SU-DHL-6 (cell line): ENCODE data around the gene DRC1.

Experiments used
- H2AFZ ChIP-seq: fragments of 200-600 bp; sonication (generic); 2 replicates; pipeline ENCODE4 v1.6.1; 2014; ENCODE audit warnings: low read depth, mild to moderate bottlenecking, moderate library complexity, mixed read lengths, antibody characterized with exemption, low read length; ENCODE audit not compliant: severe bottlenecking
- H3F3A ChIP-seq: fragments of 200-600 bp; shearing (Covaris generic); 2 replicates; pipeline ENCODE4 v1.6.0; 2016; ENCODE audit warnings: antibody characterized with exemption, mild to moderate bottlenecking; ENCODE audit not compliant: insufficient read depth
- H3K27ac ChIP-seq: fragments of 200-600 bp; sonication (generic); 2 replicates; pipeline ENCODE4 v1.5.1; 2016; ENCODE audit warnings: low read depth, mild to moderate bottlenecking, low read length, moderate library complexity, mixed read lengths
- H3K27me3 ChIP-seq: fragments of 200-600 bp; sonication (generic), shearing (Covaris generic); 2 replicates; pipeline ENCODE4 v1.6.0; 2014; ENCODE audit warnings: mild to moderate bottlenecking, low read length
- H3K36me3 ChIP-seq: fragments of 200-600 bp; sonication (generic); 2 replicates; pipeline ENCODE4 v1.6.1; 2014; ENCODE audit warnings: mild to moderate bottlenecking, low read length, mixed read lengths
- H3K4me2 ChIP-seq: fragments of 300-600, 200-600 bp; shearing (Covaris generic), sonication (generic); 2 replicates; pipeline ENCODE4 v1.6.0; 2014; ENCODE audit warnings: low read length, low read depth, mild to moderate bottlenecking; ENCODE audit not compliant: poor library complexity, severe bottlenecking
- H3K4me3 ChIP-seq: fragments of 200-600 bp; sonication (generic); 2 replicates; pipeline ENCODE4 v1.5.1; 2014; ENCODE audit warnings: antibody characterized with exemption, low read length, mild to moderate bottlenecking, mixed read lengths; ENCODE audit not compliant: insufficient read depth, poor library complexity, severe bottlenecking
- H3K79me2 ChIP-seq: fragments of 200-600 bp; sonication (generic); 2 replicates; pipeline ENCODE4 v1.6.1; 2014; ENCODE audit warnings: mild to moderate bottlenecking, low read length, moderate library complexity; ENCODE audit not compliant: insufficient read depth
- H3K9ac ChIP-seq: fragments of 200-600 bp; sonication (generic); 2 replicates; pipeline ENCODE4 v1.7.0; 2014; ENCODE audit warnings: mild to moderate bottlenecking, low read length
- H3K9me2 ChIP-seq: fragments of 200-600 bp; sonication (generic); replicated peaks from 2 replicates; pipeline ENCODE4 v1.6.1; 2014; ENCODE audit warnings: low read length; ENCODE audit not compliant: insufficient read depth
- H3K9me3 ChIP-seq: fragments of 200-600 bp; sonication (generic); 2 replicates; pipeline ENCODE4 v1.6.1; 2014; ENCODE audit warnings: low read length, mixed read lengths; ENCODE audit not compliant: insufficient read depth
- H4K20me1 ChIP-seq: fragments of 200-600 bp; sonication (generic); 2 replicates; pipeline ENCODE4 v1.6.1; 2014; ENCODE audit warnings: low read depth, mild to moderate bottlenecking, antibody characterized with exemption, low read length, moderate library complexity, mixed read lengths
- CTCF ChIP-seq: fragments of 200-600 bp; sonication (generic); IDR thresholded peaks from one replicate; pipeline ENCODE4 v1.5.1; 2017; ENCODE audit warnings: antibody characterized with exemption, mild to moderate bottlenecking, low read length, moderate library complexity; ENCODE audit not compliant: insufficient read depth, poor library complexity, severe bottlenecking
- EZH2phosphoT487 ChIP-seq: fragments of 200-600 bp; sonication (generic), shearing (Covaris generic); conservative IDR thresholded peaks from 2 replicates; pipeline ENCODE4 v1.6.1; 2018; ENCODE audit warnings: mild to moderate bottlenecking, antibody characterized with exemption, low read length, moderate library complexity, mixed read lengths

DRC1 gene

GRCh38 chr2:26394694-26395093 is 7.0 kb upstream of the DRC1 start:
- H3K9me2 ChIP-seq: no peaks in the 10 kb centered on the region
- H2AFZ ChIP-seq: no peak overlapping the region
- H3K27me3 ChIP-seq: no peaks in the 10 kb centered on the region
- H3K27ac ChIP-seq: no peak overlapping the region
- H3K4me2 ChIP-seq: no peak overlapping the region
- no peaks in the 10 kb centered on the region for H3K79me2 ChIP-seq
- no peak overlapping the region for H3K4me3 ChIP-seq
- no peaks in the 10 kb centered on the region; the same call in 1 of the 2 replicates for H3F3A ChIP-seq
- no peaks in the 10 kb centered on the region for H3K9me3 ChIP-seq
- no peaks in the 10 kb centered on the region for H4K20me1 ChIP-seq
- peaks cover 14% of the 10 kb centered on the region; the same call in 1 of the 2 replicates for H3K36me3 ChIP-seq
- H3K9ac ChIP-seq: no peak overlapping the region
- no peak for TF ChIP-seq CTCF
- no peak for TF ChIP-seq EZH2phosphoT487

GRCh38 chr2:26395394-26395793 is 6.3 kb upstream of the DRC1 start:
- Histone ChIP-seq H3K36me3 (peaks cover 7% of the 10 kb centered on the region; the same call in 1 of the 2 replicates), H3K9me2 (no peaks in the 10 kb centered on the region), H3K4me2 (no peak overlapping the region), H2AFZ (no peak overlapping the region), H3K9ac (no peak overlapping the region), H3K27me3 (no peaks in the 10 kb centered on the region), H3K4me3 (no peak overlapping the region), H4K20me1 (no peaks in the 10 kb centered on the region), H3F3A (no peaks in the 10 kb centered on the region; the same call in 1 of the 2 replicates), H3K9me3 (no peaks in the 10 kb centered on the region), H3K79me2 (no peaks in the 10 kb centered on the region), H3K27ac (no peak overlapping the region)
- TF ChIP-seq EZH2phosphoT487 (no peak), CTCF (no peak)

- Histone ChIP-seq H3K9me3 (no peaks in the 10 kb centered on the region), H3F3A (no peaks in the 10 kb centered on the region; the same call in 1 of the 2 replicates), H4K20me1 (no peaks in the 10 kb centered on the region), H3K9me2 (no peaks in the 10 kb centered on the region), H3K36me3 (0 out of 2 replicates have a peak, but pooled peaks cover 4% of the 10 kb centered on the region), H2AFZ (no peak overlapping the region), H3K9ac (no peak overlapping the region), H3K79me2 (no peaks in the 10 kb centered on the region), H3K4me2 (no peak overlapping the region), H3K4me3 (no peak overlapping the region), H3K27me3 (no peaks in the 10 kb centered on the region), H3K27ac (no peak overlapping the region)
- TF ChIP-seq CTCF (no peak), EZH2phosphoT487 (no peak)
Measured at GRCh38 chr2:26396734-26397298, 4.9 kb upstream of the DRC1 start.
